Loucy (cell line): ENCODE results near the gene SH3RF3.

Experiments used
- H2AFZ ChIP-seq: fragments of 200-600 bp; sonication (generic); 2 replicates; pipeline ENCODE4 v1.6.0; 2016; ENCODE audit warnings: antibody characterized with exemption, mild to moderate bottlenecking, low read length, moderate library complexity
- H3F3A ChIP-seq: fragments of 200-600 bp; 2 replicates; pipeline ENCODE4 v1.6.0; 2016; ENCODE audit warnings: antibody characterized with exemption, low read depth, mild to moderate bottlenecking
- H3K27me3 ChIP-seq: fragments of 200-600 bp; sonication (generic); 2 replicates; pipeline ENCODE4 v1.6.1; 2014; ENCODE audit warnings: low read length, mild to moderate bottlenecking; ENCODE audit not compliant: insufficient read depth, poor library complexity, severe bottlenecking
- H3K36me3 ChIP-seq: fragments of 200-600 bp; sonication (generic); 2 replicates; pipeline ENCODE4 v1.6.1; 2016; ENCODE audit warnings: low read length; ENCODE audit not compliant: insufficient read depth
- H3K4me1 ChIP-seq: fragments of 200-600 bp; sonication (generic); 2 replicates; pipeline ENCODE4 v1.5.1; 2014; ENCODE audit warnings: low read length, mild to moderate bottlenecking; ENCODE audit not compliant: insufficient read depth, poor library complexity, severe bottlenecking
- H3K4me2 ChIP-seq: fragments of 200-600 bp; sonication (generic); 2 replicates; pipeline ENCODE4 v1.6.0; 2014; ENCODE audit warnings: antibody characterized with exemption, low read length, low read depth, mild to moderate bottlenecking; ENCODE audit not compliant: poor library complexity, severe bottlenecking
- H3K4me3 ChIP-seq: fragments of 200-600 bp; sonication (generic); 2 replicates; pipeline ENCODE4 v1.5.1; 2014; ENCODE audit warnings: low read length, mild to moderate bottlenecking, mixed read lengths; ENCODE audit not compliant: poor library complexity, severe bottlenecking
- H3K79me2 ChIP-seq: fragments of 200-600 bp; sonication (generic); 2 replicates; pipeline ENCODE4 v1.6.1; 2014; ENCODE audit warnings: low read length; ENCODE audit not compliant: insufficient read depth
- H3K9ac ChIP-seq: fragments of 200-600 bp; sonication (generic); 2 replicates; pipeline ENCODE4 v1.6.0; 2014; ENCODE audit warnings: mild to moderate bottlenecking, low read depth, low read length, moderate library complexity; ENCODE audit not compliant: poor library complexity, severe bottlenecking
- H3K9me2 ChIP-seq: fragments of 200-600 bp; sonication (generic); replicated peaks from 2 replicates; pipeline ENCODE4 v1.6.1; 2016; ENCODE audit warnings: low read depth, low read length, mixed read lengths
- H3K9me3 ChIP-seq: fragments of 200-600 bp; sonication (generic); 2 replicates; pipeline ENCODE4 v1.6.1; 2014; ENCODE audit warnings: mild to moderate bottlenecking, antibody characterized with exemption, low read length, low read depth; ENCODE audit not compliant: insufficient read depth
- H4K20me1 ChIP-seq: fragments of 200-600 bp; sonication (generic); 2 replicates; pipeline ENCODE4 v1.6.0; 2014; ENCODE audit warnings: antibody characterized with exemption, low read length, mild to moderate bottlenecking; ENCODE audit not compliant: insufficient read depth, poor library complexity, severe bottlenecking
- CTCF ChIP-seq: fragments of 200-600 bp; sonication (generic); conservative IDR thresholded peaks from 2 replicates; pipeline ENCODE4 v1.5.1; 2014; ENCODE audit warnings: mild to moderate bottlenecking, antibody characterized with exemption, low read length
- EZH2phosphoT487 ChIP-seq: fragments of 200-600 bp; IDR thresholded peaks from 2 replicates; pipeline ENCODE4 v1.6.1; 2018; ENCODE audit warnings: antibody characterized with exemption, mild to moderate bottlenecking, moderate library complexity, borderline replicate concordance

SH3RF3 gene

GRCh38 chr2:109150559-109150958, 21.6 kb downstream of the SH3RF3 start:
- H3K27me3 ChIP-seq = no peaks in the 10 kb centered on the region
- H3K36me3 ChIP-seq = no peaks in the 10 kb centered on the region

GRCh38 chr2:109151519-109151918, 22.5 kb downstream of the SH3RF3 start:
- no peak overlapping the region for H2AFZ ChIP-seq
- no peaks in the 10 kb centered on the region for H4K20me1 ChIP-seq
- no peaks in the 10 kb centered on the region for H3F3A ChIP-seq
- no peak overlapping the region for H3K4me2 ChIP-seq
- H3K79me2 ChIP-seq = peaks cover 79% of the 10 kb centered on the region
- no peaks in the 10 kb centered on the region for H3K36me3 ChIP-seq
- no peaks in the 10 kb centered on the region for H3K9me3 ChIP-seq
- H3K27me3 ChIP-seq = no peaks in the 10 kb centered on the region
- H3K4me3 ChIP-seq = no peak overlapping the region
- TF ChIP-seq CTCF = no peak
- TF ChIP-seq EZH2phosphoT487 = no peak
- no peaks in the 10 kb centered on the region for H3K9me2 ChIP-seq
- no peak overlapping the region for H3K9ac ChIP-seq
- peaks cover 34% of the 10 kb centered on the region for H3K4me1 ChIP-seq

More at GRCh38 chr2:109150559-109150958, 21.6 kb downstream of the SH3RF3 start:
- Histone ChIP-seq H3K9ac (no peak overlapping the region), H3F3A (no peaks in the 10 kb centered on the region), H3K9me3 (no peaks in the 10 kb centered on the region), H2AFZ (no peak overlapping the region), H3K4me1 (peaks cover 36% of the 10 kb centered on the region), H4K20me1 (no peaks in the 10 kb centered on the region), H3K4me3 (no peak overlapping the region), H3K79me2 (peaks cover 89% of the 10 kb centered on the region), H3K9me2 (no peaks in the 10 kb centered on the region), H3K4me2 (no peak overlapping the region)
- TF ChIP-seq EZH2phosphoT487 (no peak), CTCF (no peak)

GRCh38 chr2:109153005-109153784, 24.2 kb downstream of the SH3RF3 start:
- TF ChIP-seq CTCF (no peak), EZH2phosphoT487 (no peak)
- H3K9me3 ChIP-seq = no peaks in the 10 kb centered on the region

More at GRCh38 chr2:109153005-109153784, 24.2 kb downstream of the SH3RF3 start:
- H3K4me3 ChIP-seq = no peak overlapping the region
- H3K79me2 ChIP-seq = peaks cover 71% of the 10 kb centered on the region
- no peaks in the 10 kb centered on the region for H3K27me3 ChIP-seq
- H3F3A ChIP-seq = no peaks in the 10 kb centered on the region
- no peaks in the 10 kb centered on the region for H3K36me3 ChIP-seq
- H3K9me2 ChIP-seq = no peaks in the 10 kb centered on the region
- peaks cover 27% of the 10 kb centered on the region for H3K4me1 ChIP-seq
- no peak overlapping the region for H2AFZ ChIP-seq
- H3K4me2 ChIP-seq = no peak overlapping the region
- H3K9ac ChIP-seq = no peak overlapping the region
- no peaks in the 10 kb centered on the region for H4K20me1 ChIP-seq
